Stimulated activated memory B cell treated with anti-CD40 and anti-IgM and Interleukin-4, amounts not matched to agents 10 μg/mL and 1 μg/mL and 100 μg/mL, for 72 hours (primary cell): ENCODE data around the gene CBLN1.

Experiments used
- ATAC-seq: fragments of 150-1000 bp; cut with Tn5 transposase; 2 replicates; pipeline ENCODE4 v1.10.0; 2021
- H3K27ac Mint-ChIP-seq: one replicate; pipeline ENCODE4 v1.8.0; 2022; ENCODE audit warnings: mild to moderate bottlenecking, mixed read lengths
- H3K27me3 Mint-ChIP-seq: one replicate; pipeline ENCODE4 v1.8.0; 2022; ENCODE audit warnings: mixed read lengths
- H3K36me3 Mint-ChIP-seq: one replicate; pipeline ENCODE4 v1.8.0; 2022; ENCODE audit warnings: mixed read lengths
- H3K4me1 Mint-ChIP-seq: one replicate; pipeline ENCODE4 v1.8.0; 2022; ENCODE audit warnings: mixed read lengths
- H3K4me3 Mint-ChIP-seq: one replicate; pipeline ENCODE4 v1.8.0; 2022; ENCODE audit warnings: mild to moderate bottlenecking, moderate library complexity, mixed read lengths
- H3K9me3 Mint-ChIP-seq: one replicate; pipeline ENCODE4 v1.8.0; 2022; ENCODE audit warnings: mixed read lengths

Gene CBLN1

GRCh38 chr16:49281480-49281842, at the start of gene CBLN1:
CBLN1 (minus strand) TSS chr16:49281838; CDS start chr16:49281465, 373 bp downstream.
- peak within 1 kb of the TSS; percentile 66 for H3K4me3 Mint-ChIP-seq

GRCh38 chr16:49330562-49331201, 49.0 kb upstream of the CBLN1 start:
- Mint-ChIP-seq H3K27ac (no peak overlapping the region), H3K9me3 (no peaks in the 10 kb centered on the region), H3K27me3 (no peaks in the 10 kb centered on the region), H3K36me3 (no peaks in the 10 kb centered on the region), H3K4me1 (no peaks in the 10 kb centered on the region), H3K4me3 (no peak overlapping the region)
- ATAC-seq, result no peak

More at GRCh38 chr16:49281480-49281842, at the start of gene CBLN1:
- Mint-ChIP-seq H3K27me3 (peaks cover 90% of the 10 kb centered on the region), H3K9me3 (peaks cover 2% of the 10 kb centered on the region), H3K36me3 (no peaks in the 10 kb centered on the region), H3K27ac (no peak within 1 kb of the TSS), H3K4me1 (peaks cover 5% of the 10 kb centered on the region)
- no peak for ATAC-seq

GRCh38 chr16:49328325-49328724, 46.7 kb upstream of the CBLN1 start:
- Mint-ChIP-seq H3K9me3 (no peaks in the 10 kb centered on the region), H3K27ac (no peak overlapping the region), H3K27me3 (no peaks in the 10 kb centered on the region), H3K4me3 (no peak overlapping the region), H3K4me1 (no peaks in the 10 kb centered on the region), H3K36me3 (no peaks in the 10 kb centered on the region)
- ATAC-seq, result no peak

GRCh38 chr16:49327466-49327865, 45.8 kb upstream of the CBLN1 start:
- no peak overlapping the region for H3K27ac Mint-ChIP-seq
- no peak overlapping the region for H3K4me3 Mint-ChIP-seq
- H3K27me3 Mint-ChIP-seq, result no peaks in the 10 kb centered on the region
- no peaks in the 10 kb centered on the region for H3K4me1 Mint-ChIP-seq
- ATAC-seq, result no peak
- no peaks in the 10 kb centered on the region for H3K9me3 Mint-ChIP-seq
- no peaks in the 10 kb centered on the region for H3K36me3 Mint-ChIP-seq

- Mint-ChIP-seq H3K36me3 (no peaks in the 10 kb centered on the region), H3K4me1 (no peaks in the 10 kb centered on the region), H3K4me3 (no peak overlapping the region), H3K9me3 (peaks cover 8% of the 10 kb centered on the region), H3K27me3 (no peaks in the 10 kb centered on the region), H3K27ac (no peak overlapping the region)
- no peak for ATAC-seq
Observed at GRCh38 chr16:49324703-49325102, 43.1 kb upstream of the CBLN1 start.

- H3K9me3 Mint-ChIP-seq, result peaks cover 5% of the 10 kb centered on the region
- no peaks in the 10 kb centered on the region for H3K36me3 Mint-ChIP-seq
- H3K4me1 Mint-ChIP-seq, result no peaks in the 10 kb centered on the region
- no peak overlapping the region for H3K27ac Mint-ChIP-seq
- no peaks in the 10 kb centered on the region for H3K27me3 Mint-ChIP-seq
- no peak for ATAC-seq
- H3K4me3 Mint-ChIP-seq, result no peak overlapping the region
Observed at GRCh38 chr16:49315602-49316001, 34.0 kb upstream of the CBLN1 start.

- Mint-ChIP-seq H3K27me3 (no peaks in the 10 kb centered on the region), H3K27ac (no peak overlapping the region), H3K4me1 (no peaks in the 10 kb centered on the region), H3K4me3 (no peak overlapping the region), H3K36me3 (no peaks in the 10 kb centered on the region), H3K9me3 (no peaks in the 10 kb centered on the region)
- ATAC-seq, result no peak
Observed at GRCh38 chr16:49312389-49312985, 30.8 kb upstream of the CBLN1 start.

- Mint-ChIP-seq H3K4me1 (no peaks in the 10 kb centered on the region), H3K27ac (no peak overlapping the region), H3K36me3 (no peaks in the 10 kb centered on the region), H3K9me3 (no peaks in the 10 kb centered on the region), H3K4me3 (no peak overlapping the region), H3K27me3 (no peaks in the 10 kb centered on the region)
- no peak for ATAC-seq
Observed at GRCh38 chr16:49311823-49312222, 30.2 kb upstream of the CBLN1 start.

GRCh38 chr16:49307176-49307575, 25.5 kb upstream of the CBLN1 start:
- Mint-ChIP-seq H3K36me3 (no peaks in the 10 kb centered on the region), H3K9me3 (peaks cover 11% of the 10 kb centered on the region)

GRCh38 chr16:49305406-49305805, 23.8 kb upstream of the CBLN1 start:
- Mint-ChIP-seq H3K36me3 (no peaks in the 10 kb centered on the region), H3K4me1 (no peaks in the 10 kb centered on the region), H3K27ac (no peak overlapping the region), H3K4me3 (no peak overlapping the region), H3K9me3 (peaks cover 11% of the 10 kb centered on the region), H3K27me3 (peaks cover 9% of the 10 kb centered on the region)
- no peak for ATAC-seq

More at GRCh38 chr16:49307176-49307575, 25.5 kb upstream of the CBLN1 start:
- Mint-ChIP-seq H3K27ac (no peak overlapping the region), H3K4me1 (no peaks in the 10 kb centered on the region), H3K4me3 (no peak overlapping the region), H3K27me3 (peaks cover 9% of the 10 kb centered on the region)
- ATAC-seq, result no peak

- Mint-ChIP-seq H3K9me3 (no peaks in the 10 kb centered on the region), H3K4me1 (no peaks in the 10 kb centered on the region), H3K36me3 (no peaks in the 10 kb centered on the region), H3K4me3 (no peak overlapping the region), H3K27ac (no peak overlapping the region), H3K27me3 (no peaks in the 10 kb centered on the region)
- ATAC-seq, result no peak
Observed at GRCh38 chr16:49292413-49292812, 10.8 kb upstream of the CBLN1 start.

- no peak for ATAC-seq
- Mint-ChIP-seq H3K4me3 (no peak overlapping the region), H3K9me3 (peaks cover 2% of the 10 kb centered on the region), H3K4me1 (peaks cover 3% of the 10 kb centered on the region), H3K27ac (no peak overlapping the region), H3K27me3 (peaks cover 36% of the 10 kb centered on the region), H3K36me3 (no peaks in the 10 kb centered on the region)
Observed at GRCh38 chr16:49287572-49287971, 5.9 kb upstream of the CBLN1 start.

GRCh38 chr16:49284962-49285361, 3.3 kb upstream of the CBLN1 start:
- Mint-ChIP-seq H3K36me3 (no peaks in the 10 kb centered on the region), H3K4me3 (no peak overlapping the region), H3K27me3 (peaks cover 55% of the 10 kb centered on the region), H3K4me1 (peaks cover 5% of the 10 kb centered on the region), H3K27ac (no peak overlapping the region), H3K9me3 (peaks cover 2% of the 10 kb centered on the region)
- no peak for ATAC-seq

- Mint-ChIP-seq H3K9me3 (peaks cover 2% of the 10 kb centered on the region), H3K4me1 (peaks cover 5% of the 10 kb centered on the region), H3K27me3 (peaks cover 70% of the 10 kb centered on the region), H3K36me3 (no peaks in the 10 kb centered on the region), H3K4me3 (no peak overlapping the region), H3K27ac (no peak overlapping the region)
- no peak for ATAC-seq
Observed at GRCh38 chr16:49283376-49284049, 1.9 kb upstream of the CBLN1 start.

- no peak for ATAC-seq
- H3K27ac Mint-ChIP-seq, result no peak overlapping the region
- peaks cover 5% of the 10 kb centered on the region for H3K4me1 Mint-ChIP-seq
- peaks cover 2% of the 10 kb centered on the region for H3K9me3 Mint-ChIP-seq
- peak overlapping the region; percentile 66 for H3K4me3 Mint-ChIP-seq
- no peaks in the 10 kb centered on the region for H3K36me3 Mint-ChIP-seq
- peaks cover 77% of the 10 kb centered on the region for H3K27me3 Mint-ChIP-seq
Observed at GRCh38 chr16:49282690-49283375, 1.2 kb upstream of the CBLN1 start.
